ENCODE measurements around the gene CCNH.
A peak's percentile ranks its signal among the peaks of the same experiment; 100 is the strongest.

CCNH gene

DNA sequence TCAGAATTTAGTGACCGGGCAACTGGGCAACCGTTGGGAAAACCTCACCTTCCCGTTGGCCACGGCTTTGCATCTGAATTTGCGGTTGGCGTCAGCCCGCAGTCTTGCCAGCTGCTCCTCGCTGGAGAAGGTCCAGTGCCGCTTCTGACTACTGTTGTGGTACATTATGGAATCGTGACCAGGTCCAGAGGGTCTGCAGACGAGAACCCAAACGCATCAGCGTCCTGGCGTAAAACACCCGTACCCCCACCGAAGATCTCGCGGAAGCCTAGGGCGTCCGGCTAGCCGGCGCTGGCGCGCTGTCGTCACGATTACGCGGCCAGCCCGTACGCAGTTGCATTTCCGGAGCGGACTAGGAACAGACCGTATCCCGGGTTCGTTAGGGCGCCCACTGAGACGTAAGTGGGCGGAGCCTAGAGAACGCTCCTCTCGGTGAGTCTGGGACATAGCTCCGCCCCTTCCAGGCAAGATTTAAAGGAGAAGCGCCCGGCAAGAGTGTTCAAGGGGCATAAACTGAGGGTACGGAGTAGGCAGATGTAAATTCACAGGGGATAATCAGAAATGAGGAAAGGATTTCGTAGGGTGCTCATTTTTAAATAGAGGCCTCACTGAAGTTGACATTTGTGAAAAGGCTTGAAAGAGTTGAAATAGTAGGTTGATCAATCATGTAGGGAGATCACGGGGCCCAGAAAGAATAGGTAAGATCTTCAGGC lies at the start of gene CCNH:
Gene CCNH, minus strand, starts transcription at position 301 of the 713 bp plus-strand sequence. Its CDS starts 136 bp downstream, at position 165.
- peak; percentile 86 for DNase-seq (ENCODE audit: low read depth)

DNA sequence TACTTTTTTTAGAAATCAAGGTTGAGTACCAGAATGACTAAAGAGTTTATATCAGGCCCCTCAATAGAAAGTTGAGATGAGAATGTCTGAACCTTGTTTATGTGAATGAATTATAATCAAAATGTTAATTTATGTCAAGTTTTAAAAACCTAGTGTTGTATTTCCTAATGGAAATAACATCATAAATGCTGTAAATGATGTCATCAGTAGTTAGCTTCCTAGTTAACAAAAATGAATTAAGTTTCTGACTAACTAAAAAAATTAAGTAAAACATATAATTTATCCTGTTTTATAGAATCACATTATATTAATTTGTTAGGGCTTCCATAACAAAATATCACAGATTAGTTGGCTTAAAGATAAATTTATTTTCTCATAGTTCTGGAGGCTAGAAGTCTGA lies 45.0 kb upstream of the CCNH start:
- no peak for DNase-seq (ENCODE audit: low read depth)

DNA sequence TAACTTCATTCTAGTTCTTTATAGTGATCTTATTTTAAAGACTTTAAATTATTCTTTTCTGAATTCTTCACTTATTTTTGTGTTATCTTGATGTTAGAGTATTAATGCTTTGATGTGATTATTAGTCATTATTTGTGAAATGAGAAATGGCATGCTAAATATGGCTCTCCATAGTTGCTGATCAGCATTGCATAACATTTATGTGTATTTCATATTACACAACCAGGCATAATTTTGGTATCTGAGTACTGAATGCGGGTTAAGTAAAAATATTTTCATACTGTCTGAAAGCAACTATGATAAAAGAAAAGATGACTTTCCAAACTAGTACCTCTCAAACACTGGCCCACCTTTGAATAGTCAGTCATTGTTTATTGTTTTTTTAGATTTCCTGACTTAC lies 41.1 kb upstream of the CCNH start:
- DNase-seq (ENCODE audit: low read depth): no peak

DNA sequence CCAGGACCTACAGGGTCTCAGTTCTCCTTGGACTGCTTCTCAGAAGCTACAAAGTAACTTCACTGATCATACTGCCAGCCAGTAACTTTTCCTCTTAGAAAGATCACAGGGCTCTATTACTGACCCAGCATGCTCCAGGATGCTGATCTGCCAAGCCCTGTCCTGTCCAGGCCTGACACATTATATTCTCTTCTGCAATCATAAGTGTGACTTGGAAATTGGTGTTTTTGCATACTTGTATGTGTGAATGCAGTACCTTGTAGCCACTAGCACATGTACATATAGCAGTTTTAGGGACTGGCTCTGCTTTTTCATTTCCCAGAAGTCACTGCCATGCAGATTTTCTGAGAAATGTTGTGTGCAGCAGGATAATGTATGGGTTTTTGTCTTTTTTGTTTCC lies 40.1 kb upstream of the CCNH start:
- DNase-seq (ENCODE audit: low read depth): no peak

DNA sequence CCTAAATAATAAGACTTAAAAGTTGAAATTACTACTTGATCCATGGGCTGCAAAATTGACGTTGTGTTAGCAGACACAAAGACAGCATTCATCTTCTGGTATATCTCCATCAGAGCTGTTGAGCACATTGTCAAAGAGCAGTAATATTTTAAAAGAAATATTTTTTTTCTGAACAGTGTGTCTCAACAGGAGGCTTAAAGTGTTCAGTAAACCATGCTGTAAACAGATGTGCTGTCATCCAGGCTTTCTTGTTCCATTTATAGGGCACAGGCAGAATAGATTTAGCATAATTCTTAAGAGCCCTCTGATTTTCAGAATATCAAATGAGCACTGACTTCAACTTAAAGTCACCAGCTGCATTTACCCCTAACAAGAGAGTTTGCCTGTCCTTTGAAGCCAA lies 29.7 kb upstream of the CCNH start:
- DNase-seq (ENCODE audit: low read depth): no peak

DNA sequence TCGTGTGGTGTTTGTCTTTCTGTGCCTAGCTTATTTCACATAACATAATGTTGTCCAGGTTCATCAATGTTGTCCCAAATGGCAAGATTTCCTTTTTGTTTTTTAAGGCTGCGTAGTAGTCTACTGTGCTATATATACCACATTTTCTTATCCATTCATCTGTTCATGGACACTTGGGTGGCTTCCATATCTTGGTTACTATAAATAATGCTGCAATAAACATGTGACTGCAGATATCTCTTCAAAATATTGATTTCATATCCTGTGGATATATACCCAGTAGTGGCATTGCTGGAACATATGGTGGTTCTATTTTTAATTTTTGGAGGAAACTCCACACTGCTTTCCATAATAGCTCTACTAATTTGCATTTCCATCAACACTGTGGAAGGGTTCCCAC lies 25.5 kb upstream of the CCNH start:
- DNase-seq (ENCODE audit: low read depth): no peak

DNA sequence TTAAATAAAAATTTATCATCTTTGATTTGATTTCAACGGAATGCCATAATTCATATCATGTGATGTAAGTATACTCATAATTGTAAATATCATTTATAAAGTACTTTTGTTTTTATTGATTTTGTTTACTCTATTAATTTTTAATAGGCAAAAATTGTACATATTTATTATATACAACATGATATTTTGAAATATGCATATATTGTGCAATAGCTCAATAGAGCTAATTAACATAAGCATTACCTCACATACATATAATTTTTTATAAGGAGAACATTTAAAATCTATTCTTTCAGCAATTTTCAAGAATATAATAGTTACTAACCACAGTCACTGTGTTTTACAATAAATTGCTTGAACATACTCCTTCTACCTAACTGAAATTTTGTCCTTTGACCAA lies 25.0 kb upstream of the CCNH start:
- DNase-seq (ENCODE audit: low read depth): no peak

DNA sequence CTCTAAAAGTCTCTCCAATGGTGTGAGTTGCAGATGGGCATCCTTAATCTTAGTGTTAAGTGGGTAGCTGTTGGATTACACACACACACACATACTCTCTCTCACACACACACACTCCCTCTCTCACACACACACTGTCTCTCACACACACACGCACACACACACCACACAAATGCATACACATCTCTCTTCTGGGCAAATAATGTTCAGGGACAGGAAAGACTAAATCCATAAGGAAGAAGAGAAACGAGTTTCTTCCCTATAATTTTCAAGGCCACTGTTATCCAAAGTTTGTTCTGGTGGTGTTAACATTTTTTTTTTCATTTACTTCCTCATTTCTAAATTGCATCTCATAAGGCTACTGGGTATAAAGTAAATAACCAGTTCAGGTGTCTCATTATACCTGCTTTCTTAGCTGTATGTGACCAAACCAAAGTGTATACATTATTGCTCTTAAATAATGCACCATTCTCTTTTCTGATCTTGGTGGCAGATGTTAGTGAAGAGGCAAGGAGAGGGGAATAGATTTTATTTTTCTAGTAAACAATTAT lies 22.5 kb upstream of the CCNH start:
- no peak for DNase-seq (ENCODE audit: low read depth)

DNA sequence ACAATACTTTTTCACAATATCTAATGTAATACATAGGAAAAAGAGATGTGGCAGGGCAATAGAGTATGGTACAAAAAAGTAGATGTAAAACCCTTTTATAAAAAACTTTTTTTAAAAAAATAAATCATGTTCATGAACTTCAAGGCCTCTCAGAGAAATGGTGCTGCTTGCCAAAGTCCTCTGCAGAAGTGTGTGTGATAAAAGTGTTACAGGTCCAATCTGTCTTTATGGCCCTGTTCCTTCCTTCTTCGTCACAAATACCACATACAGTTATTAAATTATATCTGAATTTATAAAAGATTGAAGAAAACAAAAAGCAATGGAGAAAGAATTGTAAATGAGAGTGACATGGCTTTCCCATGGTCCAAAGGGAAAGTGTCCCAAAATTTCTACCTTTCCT lies 21.7 kb upstream of the CCNH start:
- DNase-seq (ENCODE audit: low read depth): no peak

DNA sequence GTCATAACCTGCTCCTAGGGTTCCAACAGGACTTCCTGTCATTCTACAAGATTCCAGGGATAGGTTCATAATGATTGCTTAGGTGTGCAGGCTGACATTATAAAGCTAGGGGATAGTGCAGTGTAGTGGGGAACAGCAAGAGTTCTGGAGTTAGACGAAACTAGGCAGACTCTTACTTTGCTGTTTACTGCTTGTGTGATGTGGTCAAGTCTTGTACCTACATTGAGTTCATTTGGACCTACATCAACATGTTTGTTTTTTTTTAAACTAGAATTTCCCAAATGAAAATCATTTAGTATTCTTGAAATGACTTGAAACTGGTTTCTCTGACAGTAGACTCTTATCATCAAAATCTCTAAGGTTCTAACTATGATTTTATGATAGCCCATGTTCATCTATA lies 21.2 kb upstream of the CCNH start:
- DNase-seq (ENCODE audit: low read depth): no peak

DNA sequence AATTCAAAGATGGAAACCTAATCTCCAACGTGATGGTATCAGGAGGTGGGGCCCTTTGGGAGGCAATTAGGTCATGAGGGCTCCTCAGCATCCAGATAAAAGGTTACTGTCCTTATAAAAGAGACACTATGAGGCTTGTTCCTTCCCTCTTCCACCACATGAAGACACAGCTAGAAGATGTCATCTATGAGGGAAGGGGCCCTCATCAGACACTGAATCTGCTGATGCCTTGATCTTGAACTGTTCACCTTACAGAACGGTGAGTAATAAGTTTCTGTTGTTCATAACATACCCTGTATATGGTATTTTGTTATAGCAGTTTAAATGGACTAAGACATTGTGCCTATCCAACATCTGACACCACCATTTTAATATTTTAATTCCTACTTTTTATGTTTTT lies 19.7 kb upstream of the CCNH start:
- no peak for DNase-seq (ENCODE audit: low read depth)

DNA sequence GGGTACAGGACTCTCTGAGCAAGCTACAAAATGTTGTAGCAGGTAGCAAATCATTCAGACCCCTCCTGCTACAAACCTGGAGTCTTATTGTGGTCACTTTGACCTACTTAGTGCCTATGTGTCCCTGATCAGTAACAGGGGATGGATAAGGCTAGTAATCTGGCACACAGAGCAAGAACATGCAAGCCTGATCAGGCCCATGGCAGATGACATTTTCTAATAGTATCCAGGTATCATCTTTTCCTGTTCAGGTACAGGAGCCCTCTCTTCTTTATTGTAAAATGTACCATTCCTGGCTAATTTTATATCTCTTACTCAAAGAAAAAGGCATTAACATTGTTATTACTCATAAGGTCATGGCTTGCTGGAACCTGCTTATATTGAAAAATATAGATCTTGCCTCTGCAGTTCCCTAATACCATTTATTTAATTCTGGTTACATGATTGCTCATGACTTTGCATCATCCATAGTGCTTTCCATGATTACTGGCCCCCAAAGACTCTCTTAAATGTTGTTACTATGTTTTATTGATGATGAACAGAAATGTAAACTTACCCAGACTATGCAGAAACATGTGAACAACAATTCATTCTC lies 18.2 kb upstream of the CCNH start:
- DNase-seq (ENCODE audit: low read depth): no peak

DNA sequence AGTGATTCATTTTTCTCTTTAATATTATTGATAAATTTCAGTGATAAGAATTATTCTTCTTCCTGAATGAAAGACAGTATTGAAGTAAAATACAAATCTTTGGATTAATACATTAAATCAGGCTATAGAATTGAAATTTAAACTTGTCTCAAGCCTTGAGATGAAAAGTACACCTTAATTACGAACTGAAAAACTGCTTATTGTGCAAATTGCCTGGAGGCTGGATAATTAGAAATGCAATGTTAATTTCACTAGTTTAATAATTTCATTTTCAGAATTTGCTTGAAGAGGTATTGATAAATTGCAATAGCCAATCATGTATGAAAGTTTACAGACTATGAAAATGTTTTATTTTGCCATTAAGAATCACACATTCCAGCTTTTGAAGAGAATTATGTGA lies 11.0 kb upstream of the CCNH start:
- DNase-seq (ENCODE audit: low read depth): no peak

DNA sequence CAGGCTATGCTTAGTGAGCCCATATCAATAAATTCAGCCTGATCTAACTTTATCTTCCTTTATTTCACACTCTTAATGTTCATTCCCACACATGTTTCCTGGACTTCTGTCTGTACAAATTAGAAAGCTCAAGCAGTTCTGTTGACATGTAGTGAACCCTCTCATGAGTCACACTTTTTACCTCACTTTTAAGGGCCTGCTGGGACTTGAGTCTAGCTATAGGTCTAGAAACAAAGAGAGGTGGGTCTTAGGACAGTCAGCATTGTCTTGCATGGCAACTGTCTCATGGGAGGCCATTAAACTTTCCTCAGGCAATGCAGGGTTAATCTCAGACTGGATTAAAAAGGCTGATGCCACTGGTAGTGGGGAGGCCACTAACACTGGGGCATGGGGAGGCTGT lies 8.6 kb upstream of the CCNH start:
- no peak for DNase-seq (ENCODE audit: low read depth)

DNA sequence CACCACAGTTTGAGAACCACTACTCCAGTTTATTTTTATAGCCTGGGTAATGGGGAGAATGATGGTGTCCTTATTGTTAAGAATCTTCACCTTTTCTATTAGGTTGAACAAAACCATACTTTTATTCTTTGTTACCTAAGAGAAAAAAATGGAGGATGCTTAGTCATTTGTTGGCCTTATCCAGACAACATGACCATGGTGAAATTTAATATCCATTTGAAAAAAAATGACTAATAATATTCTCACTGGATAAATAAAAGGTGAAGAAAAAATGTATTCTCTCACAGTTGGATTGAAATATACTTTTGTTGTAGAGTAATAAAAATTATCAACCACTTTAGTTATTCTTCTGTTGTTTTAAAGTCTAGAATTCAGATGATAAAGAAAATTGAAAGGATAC lies 5.8 kb upstream of the CCNH start:
- DNase-seq (ENCODE audit: low read depth): no peak

DNA sequence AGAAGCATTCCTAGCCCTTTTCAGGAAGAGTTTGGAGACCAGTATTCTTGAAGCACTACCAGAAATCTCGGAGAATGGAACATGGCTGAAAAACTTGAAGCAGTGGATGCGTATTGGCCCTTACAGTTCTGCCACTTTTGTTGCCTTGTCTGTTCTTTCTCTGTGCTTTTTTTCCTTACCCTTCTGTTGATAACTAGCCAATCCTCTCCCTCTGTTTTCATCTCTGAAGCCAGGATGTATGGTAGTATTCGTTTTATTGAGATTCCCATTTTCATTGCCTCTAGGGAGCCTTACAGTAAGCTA lies 564 bp upstream of the CCNH start:
- no peak for DNase-seq (ENCODE audit: low read depth)

DNA sequence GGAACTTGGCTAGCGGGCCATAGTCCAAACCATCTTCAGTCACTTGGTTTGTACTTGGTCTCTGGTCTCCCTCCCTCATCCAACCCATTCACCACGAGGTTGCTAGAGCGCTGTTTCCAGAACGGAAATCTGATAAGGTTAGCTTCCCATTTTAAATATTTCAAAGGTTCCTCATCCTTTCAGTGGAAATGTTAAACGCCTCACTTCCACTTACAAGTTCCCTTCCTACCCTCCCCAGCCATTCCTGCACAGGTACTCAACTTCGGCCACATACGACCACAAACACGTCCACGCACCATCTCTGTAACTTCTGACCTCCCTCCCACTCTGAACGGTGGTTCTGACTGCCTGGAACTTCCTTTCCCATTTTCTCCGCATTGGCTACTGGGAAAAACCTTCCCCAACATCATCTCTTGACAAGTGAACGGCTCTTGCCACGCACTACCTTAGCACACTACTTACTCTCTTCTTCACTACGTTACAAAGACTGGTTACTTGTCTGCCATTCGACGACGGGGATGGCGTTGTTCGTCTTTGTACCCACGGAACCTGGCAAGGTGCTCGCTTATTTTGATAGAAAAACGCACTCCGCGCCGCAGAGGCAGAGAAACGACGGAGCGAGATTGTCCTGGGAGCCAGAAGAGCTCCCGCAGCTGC lies 629 bp downstream of the CCNH start:
- DNase-seq (ENCODE audit: low read depth): no peak

DNA sequence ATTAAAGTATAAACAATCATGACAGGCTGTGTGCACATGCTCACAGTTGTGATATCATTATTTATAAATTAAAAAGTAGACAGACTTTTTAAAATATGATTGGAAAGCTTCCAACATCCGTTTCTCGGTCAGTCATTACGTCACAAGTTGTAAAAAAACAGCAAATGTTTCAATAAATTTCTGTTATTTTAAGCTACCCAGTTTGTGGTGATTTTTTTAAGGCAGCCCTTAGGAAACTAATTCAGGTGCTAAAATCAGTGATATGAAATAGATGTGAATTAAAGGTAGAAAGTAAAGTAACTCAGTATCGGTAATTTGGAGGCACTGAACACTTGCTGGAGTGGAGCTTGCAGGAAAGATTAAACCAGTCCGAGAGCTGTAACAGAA lies 1.2 kb downstream of the CCNH start:
- DNase-seq (ENCODE audit: low read depth): no peak

DNA sequence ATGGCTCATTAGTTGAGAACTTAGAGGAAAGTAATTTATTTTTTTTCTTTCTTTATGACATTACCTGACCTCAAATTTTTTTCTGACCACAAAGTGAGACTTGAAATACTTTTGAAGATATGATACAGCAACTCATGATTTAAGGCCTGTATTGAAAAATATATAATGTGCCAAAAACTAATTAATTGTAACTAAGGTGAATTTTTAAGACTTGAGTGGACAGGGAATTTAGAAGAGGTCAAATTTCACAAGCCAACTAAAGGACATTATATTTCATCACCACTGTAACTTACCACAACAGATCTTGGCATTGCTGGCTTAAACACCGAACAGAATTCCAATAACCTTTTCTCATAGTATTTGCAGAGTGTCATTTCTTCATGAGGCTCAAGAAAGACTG lies 1.8 kb downstream of the CCNH start:
- DNase-seq (ENCODE audit: low read depth): no peak

DNA sequence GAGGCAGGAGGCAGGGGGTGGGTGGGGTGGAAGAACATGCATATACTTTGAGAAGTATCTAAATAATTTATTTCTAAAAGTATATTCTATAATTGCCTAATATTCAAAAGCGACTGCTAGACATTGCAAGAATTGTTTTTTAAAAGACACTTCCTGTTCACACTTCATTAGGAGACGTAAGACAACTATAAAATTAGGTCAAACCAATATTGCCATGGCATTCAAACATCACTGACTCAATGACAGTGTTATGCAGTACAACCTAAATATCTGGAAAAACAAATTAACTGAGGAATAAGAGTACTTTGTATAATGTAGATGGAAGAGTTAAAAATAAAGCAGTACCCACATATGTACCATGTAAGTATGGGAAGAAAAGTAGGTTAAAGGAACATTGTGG lies 4.5 kb downstream of the CCNH start:
- no peak for DNase-seq (ENCODE audit: low read depth)

DNA sequence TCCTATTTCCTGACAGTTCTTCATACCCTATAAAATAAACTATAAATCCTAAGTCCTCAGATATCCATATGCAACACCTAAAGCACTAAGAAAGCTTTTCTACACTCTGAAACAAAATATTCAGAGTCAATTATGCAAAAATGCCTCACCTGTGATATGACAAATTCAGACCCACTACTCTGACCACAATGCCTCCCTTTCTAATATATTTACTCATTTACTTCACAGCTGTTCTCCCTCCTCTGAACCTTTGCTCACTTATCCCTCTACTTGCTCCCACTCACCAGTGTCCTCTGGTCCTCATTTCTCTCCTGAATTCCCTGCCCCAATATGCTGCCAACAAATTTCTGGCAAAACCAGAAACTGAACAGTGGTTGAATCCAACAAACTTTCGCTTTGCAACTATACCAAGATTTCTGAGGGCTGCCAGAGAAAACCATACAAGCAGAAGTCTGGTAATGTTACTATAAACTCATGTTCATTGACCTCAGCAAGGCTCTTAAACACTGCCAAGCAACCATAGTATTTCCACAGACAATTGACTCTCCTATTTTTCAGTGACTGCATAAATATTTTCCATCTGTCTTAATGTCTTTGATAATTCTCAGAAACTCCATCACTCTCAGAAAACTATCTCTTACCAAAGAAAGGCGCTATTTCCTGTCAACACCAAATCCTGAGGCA lies 7.1 kb downstream of the CCNH start:
- DNase-seq (ENCODE audit: low read depth): no peak

DNA sequence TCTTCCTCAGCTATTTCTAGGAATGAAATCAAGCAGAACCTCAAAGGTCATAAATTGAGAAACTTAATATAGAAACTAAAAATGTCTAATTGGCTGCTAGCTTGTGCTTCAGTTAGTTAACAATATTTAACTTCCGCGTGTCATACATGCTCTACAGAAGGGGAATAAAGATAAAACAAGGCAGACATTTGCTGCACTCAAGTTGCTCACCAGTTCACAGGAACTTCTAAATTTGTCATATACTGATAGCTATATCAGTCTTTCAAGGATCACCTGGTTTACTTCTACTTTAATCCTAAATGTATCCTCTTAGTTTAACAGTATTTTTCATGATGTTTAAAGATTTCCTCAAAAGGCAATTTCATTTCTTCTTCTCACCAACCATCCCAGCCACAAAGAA lies 8.4 kb downstream of the CCNH start:
- DNase-seq (ENCODE audit: low read depth): no peak

DNA sequence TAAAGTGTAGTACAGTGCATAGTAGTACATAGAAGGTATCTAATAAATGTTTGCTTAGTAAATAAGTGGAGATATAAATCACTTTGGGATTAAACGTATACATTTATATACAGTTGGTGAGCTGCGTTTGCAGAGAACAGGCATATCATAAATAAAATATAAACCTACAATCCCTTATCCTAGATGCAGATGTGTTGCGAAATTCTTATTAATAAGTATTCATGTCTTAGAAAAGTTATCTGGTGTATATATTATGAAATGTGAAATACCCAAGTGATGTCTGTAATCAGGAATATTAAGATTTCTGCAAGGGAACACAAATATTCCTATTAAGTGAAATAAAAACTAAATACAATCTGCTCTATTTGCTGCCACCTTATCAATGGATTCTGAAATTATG lies 8.8 kb downstream of the CCNH start:
- no peak for DNase-seq (ENCODE audit: low read depth)

Data from stimulated activated CD8-positive, alpha-beta memory T cell treated with anti-CD3 and anti-CD28 coated beads, Interleukin-15, amount 100 ng/mL, for 24 hours (primary cell).